ENCODE measurements around the gene PCAT7. TPM values are rescaled to one million over a fixed set of nuclear protein-coding genes. Genes with fewer than 3 reads are reported as not detected.

The PCAT7 gene
- total RNA-seq, 1 experiment from 2014 or later = 6.5 TPM

GRCh38 chr9:94514722-94515121 is 40.2 kb upstream of the PCAT7 start:
- no peaks in the 10 kb centered on the region for H3K27me3 Mint-ChIP-seq (ENCODE audit: low read depth)
- H3K4me3 Mint-ChIP-seq = no peak overlapping the region
- CTCF ChIA-PET = interaction anchor here (1.6 kb wide), 1 partner anchor 12 kb away, joined by 4 read pairs; no protein-coding TSS in a partner anchor
- no peaks in the 10 kb centered on the region for H3K36me3 Mint-ChIP-seq
- ATAC-seq = no peak
- H3K27ac Mint-ChIP-seq = no peak overlapping the region
- POLR2A ChIA-PET = no interaction called here
- TF ChIP-seq USF1 (CRISPR knock-in tag; IDR thresholded peaks at IDR 0.05) (no peak), PRRX2 (CRISPR knock-in tag; IDR thresholded peaks at IDR 0.05) (no peak), TP53 (CRISPR knock-in tag; IDR thresholded peaks at IDR 0.05) (no peak), ZNF396 (CRISPR knock-in tag; IDR thresholded peaks at IDR 0.05; ENCODE audit: borderline replicate concordance) (no peak), TEAD1 (CRISPR knock-in tag; IDR thresholded peaks at IDR 0.05) (no peak), CBFB (CRISPR knock-in tag; IDR thresholded peaks at IDR 0.05; ENCODE audit: low read depth) (no peak), ZNF416 (CRISPR knock-in tag; IDR thresholded peaks at IDR 0.05) (no peak), GRHL2 (CRISPR knock-in tag; IDR thresholded peaks at IDR 0.05; ENCODE audit: insufficient replicate concordance, severe bottlenecking) (no peak), ERG (CRISPR knock-in tag; IDR thresholded peaks at IDR 0.05) (no peak), MAX (CRISPR knock-in tag; IDR thresholded peaks at IDR 0.05) (no peak)
- peaks cover 3% of the 10 kb centered on the region; the same call in 1 of the 2 replicates for H3K9me3 Mint-ChIP-seq
- DNase-seq (ENCODE audit: low spot score) = no peak
- peaks cover 8% of the 10 kb centered on the region for H3K4me1 Mint-ChIP-seq

GRCh38 chr9:94517254-94517653 is 37.6 kb upstream of the PCAT7 start:
- H3K27ac Mint-ChIP-seq = no peak overlapping the region
- no peak overlapping the region for H3K4me3 Mint-ChIP-seq
- POLR2A ChIA-PET = no interaction called here
- H3K9me3 Mint-ChIP-seq = peaks cover 13% of the 10 kb centered on the region
- 0 out of 2 replicates have a peak, but pooled peaks cover 2% of the 10 kb centered on the region for H3K36me3 Mint-ChIP-seq
- H3K27me3 Mint-ChIP-seq (ENCODE audit: low read depth) = no peaks in the 10 kb centered on the region
- no peak for TF ChIP-seq AR (CRISPR knock-in tag; IDR thresholded peaks at IDR 0.05)
- TF ChIP-seq JUN (CRISPR knock-in tag; IDR thresholded peaks at IDR 0.05) = no peak
- TF ChIP-seq NFATC4 (CRISPR knock-in tag; IDR thresholded peaks at IDR 0.05) = no peak
- TF ChIP-seq ZNF396 (CRISPR knock-in tag; IDR thresholded peaks at IDR 0.05; ENCODE audit: borderline replicate concordance) = no peak
- CTCF ChIA-PET = no interaction called here
- ATAC-seq = no peak
- peaks cover 8% of the 10 kb centered on the region for H3K4me1 Mint-ChIP-seq
- no peak for DNase-seq (ENCODE audit: low spot score)

GRCh38 chr9:94525396-94526035 is 29.4 kb upstream of the PCAT7 start:
- Mint-ChIP-seq H3K9me3 (peaks cover 2% of the 10 kb centered on the region), H3K27ac (no peak overlapping the region), H3K4me3 (no peak overlapping the region), H3K4me1 (no peaks in the 10 kb centered on the region), H3K36me3 (no peaks in the 10 kb centered on the region), H3K27me3 (ENCODE audit: low read depth) (no peaks in the 10 kb centered on the region)
- ChIA-PET CTCF (no interaction called here), POLR2A (no interaction called here)
- ATAC-seq = no peak
- DNase-seq (ENCODE audit: low spot score) = no peak
- TF ChIP-seq NR3C1 (CRISPR knock-in tag; conservative IDR thresholded peaks at IDR 0.05; ENCODE audit: low read depth) = no peak
- TF ChIP-seq NR2C2 (CRISPR knock-in tag; IDR thresholded peaks at IDR 0.05) = no peak
- no peak for TF ChIP-seq ZNF671 (CRISPR knock-in tag; IDR thresholded peaks at IDR 0.05)
- TF ChIP-seq GRHL2 (CRISPR knock-in tag; IDR thresholded peaks at IDR 0.05; ENCODE audit: insufficient replicate concordance, severe bottlenecking) = no peak
- no peak for TF ChIP-seq FOXK1 (CRISPR knock-in tag; IDR thresholded peaks at IDR 0.05)
- no peak for TF ChIP-seq SOX15 (CRISPR knock-in tag; IDR thresholded peaks at IDR 0.05)
- no peak for TF ChIP-seq ZNF121 (CRISPR knock-in tag; IDR thresholded peaks at IDR 0.05)
- no peak for TF ChIP-seq IRF1 (CRISPR knock-in tag; IDR thresholded peaks at IDR 0.05)
- no peak for TF ChIP-seq ZSCAN18 (CRISPR knock-in tag; IDR thresholded peaks at IDR 0.05)
- TF ChIP-seq NFE2L1 (CRISPR knock-in tag; IDR thresholded peaks at IDR 0.05) = no peak
- no peak for TF ChIP-seq PRDM15 (CRISPR knock-in tag; IDR thresholded peaks at IDR 0.05)

Data from WTC11 (cell line).